ENCODE data around the gene MAP6.

GRCh38 chr11:75600356-75600755 lies 68.5 kb downstream of the MAP6 start:
- TF ChIP-seq CTCF (IDR thresholded peaks at IDR 0.05) (no peak), EP300 (IDR thresholded peaks at IDR 0.05) (no peak), POLR2A (IDR thresholded peaks at IDR 0.05) (no peak), POLR2AphosphoS5 (IDR thresholded peaks at IDR 0.05) (no peak)

Data from sigmoid colon (tissue), 4 donors.